Gastroesophageal sphincter (tissue), 4 donors: ENCODE data around the gene DEPDC5. TPM values are rescaled to one million over a fixed set of nuclear protein-coding genes. Genes with fewer than 3 reads are reported as not detected.

Experiments
- ATAC-seq: fragments of 150-250 bp; one replicate; pipeline ENCODE4 v1.9.1; 2016; ENCODE audit warnings: mild to moderate bottlenecking, moderate library complexity
- H3K27ac ChIP-seq, 4 donors: fragments of 200-600 bp; sonication (generic) in 3 of 4; 1 replicate in 3 of 4; 2 replicates in 1 of 4; pipeline ENCODE4 v1.5.1; 2016 to 2019
- H3K27me3 ChIP-seq: fragments of 200-600 bp; sonication (generic); one replicate; pipeline ENCODE4 v1.5.1; 2019
- H3K36me3 ChIP-seq, 2 donors: fragments of 200-600 bp; sonication (generic); one replicate each; pipeline ENCODE4 v1.5.1; 2019; ENCODE audit warnings: control low read depth in 1 of 2
- H3K4me1 ChIP-seq, 3 donors: fragments of 200-600 bp; sonication (generic); 1 replicate in 2 of 3; 2 replicates in 1 of 3; pipeline ENCODE4 v1.5.1; 2016 to 2019; ENCODE audit warnings: control low read depth in 2 of 3
- H3K4me3 ChIP-seq, 2 donors: fragments of 200-600 bp; sonication (generic); one replicate each; pipeline ENCODE4 v1.5.1; 2019; ENCODE audit warnings: mild to moderate bottlenecking in 1 of 2, moderate library complexity in 1 of 2
- H3K9me3 ChIP-seq, 3 donors: fragments of 200-600 bp; sonication (generic); one replicate each; pipeline ENCODE4 v1.5.1; 2017 to 2019; ENCODE audit warnings: control low read depth in 2 of 3
- EP300 ChIP-seq: sonication (generic); formaldehyde crosslinking; IDR thresholded peaks from one replicate; pipeline ENCODE4 v1.6.1; 2017; ENCODE audit warnings: antibody characterized with exemption, mild to moderate bottlenecking
- POLR2A ChIP-seq, 2 donors: fragments of 450-650 bp; IDR thresholded peaks; one replicate each; pipeline ENCODE4 v1.6.1; 2017; ENCODE audit warnings: antibody characterized with exemption in 2 of 2, mild to moderate bottlenecking in 2 of 2, moderate library complexity in 1 of 2
- POLR2AphosphoS5 ChIP-seq: sonication (generic); formaldehyde crosslinking; IDR thresholded peaks from one replicate; pipeline ENCODE4 v1.6.1; 2017; ENCODE audit warnings: antibody characterized with exemption
- WGBS, 2 donors: methylation state at CpG; one replicate each; pipeline ENCODE4 v1.1.5; 2018; ENCODE audit warnings: low coverage in 1 of 2; 5-methylcytosine and 5-hydroxymethylcytosine counted together
- total RNA-seq, 4 donors: library from RNA; depleted of rRNA; stranded (reverse); fragments of >200 nt; gene quantifications; one replicate each; pipeline ENCODE4 v1.1.0, GENCODE V29; 2016
- TF ChIP-seq, protein P1 (sequence below), 4 experiments: fragments of 200-600 bp in 2 of 4; fragments of 450-650 bp in 2 of 4; sonication (generic) in 1 of 4; IDR thresholded peaks; one replicate each; pipeline ENCODE4 v1.5.1; 2017 to 2019; ENCODE audit warnings: antibody characterized with exemption in 4 of 4, mild to moderate bottlenecking in 2 of 4, moderate library complexity in 2 of 4

DEPDC5 gene
- total RNA-seq, 4 donors from 2014 or later, result 10.5 to 27.9 (median 16.0) TPM

DNA sequence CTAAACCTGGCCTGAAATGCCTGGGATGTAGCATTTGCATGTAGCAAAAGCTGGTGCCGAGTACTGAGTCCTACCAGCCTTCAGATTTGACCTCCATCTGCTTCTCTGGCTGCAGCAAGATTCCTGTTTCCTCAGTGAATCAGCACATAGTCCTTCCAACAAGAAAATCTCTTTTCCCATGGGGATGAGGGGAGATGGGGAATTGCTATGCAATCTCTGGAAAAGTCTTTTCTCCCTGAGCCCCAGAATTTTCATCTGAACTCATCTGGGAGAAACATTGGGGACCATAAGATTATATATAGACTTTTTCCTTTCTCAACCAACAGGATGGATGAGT, 158.6 kb downstream of the DEPDC5 start:
- H3K4me3 ChIP-seq, result no peak overlapping the region
- WGBS, 2 donors, result no CpG with 5 or more reads among the region's 1 CpG
- no peak for ATAC-seq
- no peaks in the 10 kb centered on the region for H3K9me3 ChIP-seq
- no peak overlapping the region for H3K27ac ChIP-seq
- peaks cover 0 to 39% of the 10 kb centered on the region in 2 donors for H3K36me3 ChIP-seq
- H3K27me3 ChIP-seq, result no peaks in the 10 kb centered on the region
- H3K4me1 ChIP-seq, result no peaks in the 10 kb centered on the region
- no peak for TF ChIP-seq POLR2A (IDR thresholded peaks at IDR 0.05)
- no peak for TF ChIP-seq POLR2AphosphoS5
- no peak for TF ChIP-seq EP300
- TF ChIP-seq, protein P1, sequence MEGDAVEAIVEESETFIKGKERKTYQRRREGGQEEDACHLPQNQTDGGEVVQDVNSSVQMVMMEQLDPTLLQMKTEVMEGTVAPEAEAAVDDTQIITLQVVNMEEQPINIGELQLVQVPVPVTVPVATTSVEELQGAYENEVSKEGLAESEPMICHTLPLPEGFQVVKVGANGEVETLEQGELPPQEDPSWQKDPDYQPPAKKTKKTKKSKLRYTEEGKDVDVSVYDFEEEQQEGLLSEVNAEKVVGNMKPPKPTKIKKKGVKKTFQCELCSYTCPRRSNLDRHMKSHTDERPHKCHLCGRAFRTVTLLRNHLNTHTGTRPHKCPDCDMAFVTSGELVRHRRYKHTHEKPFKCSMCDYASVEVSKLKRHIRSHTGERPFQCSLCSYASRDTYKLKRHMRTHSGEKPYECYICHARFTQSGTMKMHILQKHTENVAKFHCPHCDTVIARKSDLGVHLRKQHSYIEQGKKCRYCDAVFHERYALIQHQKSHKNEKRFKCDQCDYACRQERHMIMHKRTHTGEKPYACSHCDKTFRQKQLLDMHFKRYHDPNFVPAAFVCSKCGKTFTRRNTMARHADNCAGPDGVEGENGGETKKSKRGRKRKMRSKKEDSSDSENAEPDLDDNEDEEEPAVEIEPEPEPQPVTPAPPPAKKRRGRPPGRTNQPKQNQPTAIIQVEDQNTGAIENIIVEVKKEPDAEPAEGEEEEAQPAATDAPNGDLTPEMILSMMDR (IDR thresholded peaks at IDR 0.05), result no peak

DNA sequence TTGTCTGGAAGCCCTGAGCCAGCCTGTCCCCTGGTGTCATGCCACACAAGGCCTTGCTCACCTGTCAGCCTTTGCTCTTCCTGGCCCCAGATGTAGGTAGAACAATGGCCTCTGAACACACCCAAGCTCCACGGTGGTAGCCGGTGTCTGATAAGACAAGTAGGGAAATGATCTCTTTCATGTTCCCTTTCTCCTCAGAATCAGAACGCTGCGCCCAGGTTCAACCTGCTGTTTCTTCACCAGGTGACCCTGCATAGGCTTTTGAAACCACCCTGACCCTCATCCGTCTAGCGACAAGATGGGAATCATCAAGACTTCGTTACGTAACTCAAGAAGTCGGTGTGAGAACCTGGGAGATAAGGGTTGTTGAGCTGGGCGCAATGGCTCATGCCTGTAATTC, 161.8 kb downstream of the DEPDC5 start:
- H3K4me3 ChIP-seq, result no peak overlapping the region
- H3K9me3 ChIP-seq, result no peaks in the 10 kb centered on the region
- H3K27me3 ChIP-seq, result no peaks in the 10 kb centered on the region
- ATAC-seq, result no peak
- WGBS, 2 donors, result 85% methylated on average over 9 of the region's 10 CpGs; no CpG with 5 or more reads in 1 of the 2 donors
- TF ChIP-seq POLR2A (IDR thresholded peaks at IDR 0.05) (no peak), POLR2AphosphoS5 (no peak), EP300 (no peak)
- TF ChIP-seq, protein P1 (IDR thresholded peaks at IDR 0.05), result no peak
- no peaks in the 10 kb centered on the region for H3K4me1 ChIP-seq
- H3K36me3 ChIP-seq, result peaks cover 0 to 13% of the 10 kb centered on the region in 2 donors
- no peak overlapping the region for H3K27ac ChIP-seq

DNA sequence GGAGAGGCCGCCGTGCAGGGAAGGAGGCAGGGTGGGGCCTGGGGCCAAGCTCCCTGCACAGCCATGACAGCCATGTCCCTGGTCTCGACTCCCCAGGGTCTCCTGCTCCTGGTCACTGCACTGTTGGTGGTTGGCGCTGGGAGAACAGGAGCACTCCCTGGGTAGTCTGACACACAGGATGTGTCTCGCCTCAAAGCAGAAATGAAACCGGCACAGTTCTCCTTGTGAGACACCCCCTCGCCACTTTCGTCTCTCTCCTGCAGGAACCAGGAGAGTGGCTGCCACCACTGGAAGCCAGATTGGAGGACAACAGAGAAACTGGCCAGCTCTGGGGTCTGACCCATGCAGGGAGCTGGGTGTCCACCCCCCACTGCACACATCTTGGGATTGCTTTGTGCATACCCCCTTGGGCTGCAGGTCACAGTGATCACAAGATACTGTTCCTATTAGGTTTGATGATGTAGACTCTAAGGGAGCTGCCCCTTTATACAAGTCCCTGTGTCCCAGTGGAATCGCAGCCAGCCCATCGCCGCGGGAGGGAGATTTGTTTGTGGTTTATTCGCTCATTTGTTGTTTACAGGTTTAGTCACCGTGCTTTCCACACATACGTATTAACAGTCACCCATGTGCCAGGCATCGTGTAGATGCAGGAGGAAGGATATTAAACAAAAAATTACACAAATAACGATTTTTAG, 163.6 kb downstream of the DEPDC5 start:
- H3K4me1 ChIP-seq, result no peaks in the 10 kb centered on the region

DNA sequence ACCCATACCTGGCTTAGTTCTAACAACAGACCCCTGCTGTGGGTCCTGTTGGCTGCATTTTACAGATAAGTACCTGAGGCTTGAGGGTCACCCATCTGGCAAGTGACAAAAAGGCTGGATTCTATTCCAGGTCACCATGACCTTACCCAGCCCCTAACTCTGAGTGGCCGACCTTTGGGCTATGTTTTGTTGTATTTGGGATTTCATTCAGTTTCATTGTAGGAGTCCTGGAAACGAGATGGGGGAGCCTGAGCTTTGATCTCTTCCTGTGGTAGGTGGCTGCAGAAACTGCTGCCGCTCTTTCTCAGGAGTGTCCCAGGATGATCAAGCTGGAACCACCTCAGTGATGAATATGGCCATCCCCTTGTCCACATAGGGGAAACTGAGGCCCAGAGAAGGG, 165.9 kb downstream of the DEPDC5 start:
- no peaks in the 10 kb centered on the region for H3K36me3 ChIP-seq
- TF ChIP-seq POLR2A (IDR thresholded peaks at IDR 0.05) (no peak), POLR2AphosphoS5 (no peak), EP300 (no peak)
- TF ChIP-seq, protein P1 (IDR thresholded peaks at IDR 0.05), result no peak
- H3K4me3 ChIP-seq, result no peak overlapping the region
- H3K27me3 ChIP-seq, result no peaks in the 10 kb centered on the region
- H3K9me3 ChIP-seq, result no peaks in the 10 kb centered on the region
- H3K4me1 ChIP-seq, result peaks cover 0 to 11% (median 0%) of the 10 kb centered on the region in 3 donors
- 82% methylated on average over 3 of the region's 3 CpGs; no CpG with 5 or more reads in 1 of the 2 donors for WGBS, 2 donors
- ATAC-seq, result no peak
- H3K27ac ChIP-seq, result no peak overlapping the region

More for the DNA sequence above, 163.6 kb downstream of the DEPDC5 start:
- Histone ChIP-seq H3K4me3 (no peak overlapping the region), H3K9me3 (no peaks in the 10 kb centered on the region), H3K27ac (no peak overlapping the region), H3K36me3 (no peaks in the 10 kb centered on the region), H3K27me3 (no peaks in the 10 kb centered on the region)
- ATAC-seq, result no peak
- 74 to 78% methylated on average over 2 to 4 of the region's 17 CpGs for WGBS, 2 donors
- TF ChIP-seq POLR2A (IDR thresholded peaks at IDR 0.05), result no peak
- no peak for TF ChIP-seq POLR2AphosphoS5
- no peak for TF ChIP-seq EP300

DNA sequence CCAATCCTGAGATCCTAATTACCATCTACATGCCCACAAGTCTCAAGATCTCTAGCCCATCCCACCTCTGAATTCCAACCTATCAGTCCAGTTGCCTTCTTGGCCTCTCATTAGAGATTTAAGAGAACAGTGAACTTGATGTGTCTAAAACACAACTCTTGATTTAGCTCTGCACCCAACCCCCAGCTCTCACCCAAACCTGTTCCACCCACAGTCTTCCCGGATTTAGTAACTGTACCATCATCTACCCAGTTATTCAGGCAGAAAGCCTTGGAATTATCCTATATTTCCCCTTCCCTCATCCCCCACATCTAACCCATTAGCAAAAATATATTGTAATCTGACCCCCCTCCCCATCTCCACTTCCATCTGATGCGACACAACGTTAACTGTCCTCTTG, 166.5 kb downstream of the DEPDC5 start:
- WGBS, 2 donors, result 94 to 95% methylated on average over 3 of the region's 3 CpGs
- Histone ChIP-seq H3K9me3 (no peaks in the 10 kb centered on the region), H3K4me3 (no peak overlapping the region), H3K36me3 (no peaks in the 10 kb centered on the region), H3K4me1 (peaks cover 0 to 11% (median 0%) of the 10 kb centered on the region in 3 donors), H3K27ac (no peak overlapping the region), H3K27me3 (peaks cover 4% of the 10 kb centered on the region)
- TF ChIP-seq POLR2A (IDR thresholded peaks at IDR 0.05) (no peak), EP300 (no peak), POLR2AphosphoS5 (no peak)
- TF ChIP-seq, protein P1 (IDR thresholded peaks at IDR 0.05), result no peak
- ATAC-seq, result no peak
